Measurements from ENCODE around the gene FLT4. TPM values are rescaled to one million over a fixed set of nuclear protein-coding genes. Genes with fewer than 3 reads are reported as not detected.

Gene FLT4
- polyA plus RNA-seq, 4 donors = 25.4 to 32.7 (median 28.9) TPM

DNA sequence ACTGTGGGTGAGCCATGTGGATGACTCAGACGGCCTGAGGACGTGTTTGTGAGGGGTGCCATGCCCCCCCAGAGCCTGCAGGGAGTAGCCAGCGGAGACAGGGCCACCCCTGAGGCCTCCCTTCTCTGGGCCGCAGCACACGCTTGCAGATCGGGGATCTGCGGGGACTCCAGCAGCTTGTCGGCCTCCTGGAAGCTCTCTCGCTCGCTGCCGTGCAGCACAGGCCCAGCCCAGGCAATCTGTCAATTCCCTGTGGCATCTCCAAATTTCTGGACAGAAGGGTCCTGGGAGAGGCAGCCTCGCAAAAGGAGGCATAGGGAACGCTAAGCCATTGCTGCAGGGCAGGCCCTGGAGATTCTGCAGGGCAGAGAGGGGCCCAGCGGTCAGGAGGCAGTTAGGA lies 21.2 kb downstream of the FLT4 start:
- DNase-seq (ENCODE audit: low read depth in 4 of 4, low spot score in 3 of 4) = no peak

DNA sequence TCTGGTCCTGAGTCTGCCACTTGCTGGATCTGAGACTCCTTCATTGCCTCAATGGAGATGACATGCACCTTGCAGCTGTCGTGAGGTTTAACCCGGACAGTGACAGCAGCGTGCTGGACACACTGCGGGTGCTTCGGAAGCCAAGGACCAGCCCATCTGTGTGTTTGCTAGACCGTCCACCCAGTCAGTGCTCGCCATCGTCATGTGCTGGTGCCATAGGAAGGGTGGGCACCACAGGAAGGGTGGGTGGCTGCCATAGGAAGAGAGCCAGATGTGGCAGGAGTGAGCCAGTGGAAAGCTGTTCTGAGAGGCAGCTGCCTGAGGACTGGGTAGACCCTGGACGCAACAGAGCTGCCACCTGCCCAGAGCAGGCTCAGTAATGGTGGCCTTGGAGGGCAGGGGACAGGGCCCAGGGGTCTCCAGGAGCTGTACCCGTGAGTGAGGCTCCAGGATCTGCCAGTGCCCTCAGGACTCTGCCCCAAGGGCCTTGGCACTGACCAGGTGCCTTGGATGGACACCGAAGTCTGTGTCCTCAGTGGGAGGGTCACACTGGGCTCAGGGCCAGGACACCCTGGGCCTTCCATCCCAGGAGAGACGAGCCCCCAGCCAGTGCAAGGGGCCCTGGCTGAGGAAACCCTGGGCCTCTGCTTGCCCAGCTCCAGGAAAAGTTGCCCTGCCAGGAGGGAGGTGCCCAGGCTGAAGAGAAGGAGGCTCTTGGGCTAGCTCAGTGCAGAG lies 21.8 kb downstream of the FLT4 start:
- DNase-seq (ENCODE audit: low read depth in 4 of 4, low spot score in 3 of 4) = no peak

DNA sequence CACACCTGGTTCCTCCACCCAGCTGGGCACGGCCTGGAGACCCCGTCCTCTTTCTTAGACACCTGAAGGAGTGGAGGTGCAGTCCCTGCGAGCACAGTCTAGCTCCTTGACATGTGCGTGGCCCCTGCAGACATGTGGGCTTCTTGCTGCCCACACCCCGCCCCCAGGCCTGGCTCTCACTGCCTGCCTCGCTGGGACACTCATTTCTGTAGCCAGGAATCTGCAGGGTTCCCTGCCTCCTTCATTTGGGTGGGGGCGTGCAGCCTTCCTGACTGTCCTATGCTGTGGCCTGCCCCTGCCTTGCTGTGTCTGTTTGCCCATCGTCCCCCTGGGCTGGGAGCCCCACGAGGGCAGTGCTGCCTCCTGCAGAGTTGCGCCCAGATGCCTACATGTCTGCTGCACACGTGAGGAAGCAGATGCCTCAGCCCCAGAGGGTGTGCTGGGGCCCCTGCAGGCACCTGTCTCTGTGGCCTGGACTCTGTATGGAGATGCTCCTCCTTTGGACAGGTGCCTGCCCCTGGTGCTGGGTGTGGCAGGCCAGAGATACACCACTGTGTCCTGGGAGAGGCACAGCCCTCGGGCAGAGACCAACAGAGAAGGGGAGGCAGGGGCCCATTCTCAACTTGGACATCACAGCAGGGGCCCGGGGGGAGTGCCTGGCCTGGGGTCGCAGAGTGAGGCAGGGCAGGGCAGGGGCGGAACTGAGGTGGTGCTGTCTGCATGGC lies 22.6 kb downstream of the FLT4 start:
- DNase-seq (ENCODE audit: low read depth in 4 of 4, low spot score in 3 of 4) = no peak

DNA sequence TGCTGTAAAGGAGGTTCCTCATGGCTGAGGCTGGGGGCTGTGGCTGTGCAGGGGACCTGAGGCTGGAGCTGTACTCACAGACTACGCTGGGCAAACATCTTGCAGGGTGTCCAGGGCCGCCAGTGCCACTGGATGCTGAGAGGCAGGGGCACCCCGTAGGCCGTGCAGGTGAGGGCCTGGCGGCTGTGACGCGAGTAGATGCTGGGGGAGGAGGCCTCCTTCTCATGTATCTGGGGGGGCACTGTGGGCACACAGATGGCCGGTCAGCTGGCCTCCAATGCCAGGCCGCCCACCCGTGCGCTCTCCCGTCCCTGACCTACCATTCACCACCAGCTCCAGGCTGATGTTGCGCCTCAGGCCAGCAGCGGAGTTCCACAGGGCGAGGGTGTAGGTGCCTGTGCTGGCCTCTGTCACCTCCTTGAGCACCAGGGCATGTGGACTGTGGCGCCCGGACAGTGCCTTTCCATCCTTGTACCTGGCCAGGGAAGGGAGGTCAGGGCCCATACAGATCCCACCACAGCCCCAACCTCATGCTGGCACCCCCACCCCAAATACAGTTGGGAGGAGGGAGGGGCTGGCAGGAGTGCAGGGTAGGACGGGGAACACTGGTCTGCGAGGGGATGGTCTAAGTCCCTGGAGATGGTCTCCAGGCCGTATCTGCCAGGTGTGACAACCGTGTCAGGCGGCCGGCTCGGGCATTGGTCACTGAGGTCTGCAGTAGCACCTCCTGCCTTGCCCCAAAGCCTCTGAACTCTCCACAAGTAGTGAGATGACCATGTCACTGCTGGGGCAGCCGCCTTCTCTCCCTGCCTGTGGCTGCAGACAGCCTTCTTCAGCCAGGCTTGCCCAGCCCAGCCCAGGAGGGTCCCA lies 23.4 kb downstream of the FLT4 start:
- no peak for DNase-seq (ENCODE audit: low read depth in 4 of 4, low spot score in 3 of 4)

DNA sequence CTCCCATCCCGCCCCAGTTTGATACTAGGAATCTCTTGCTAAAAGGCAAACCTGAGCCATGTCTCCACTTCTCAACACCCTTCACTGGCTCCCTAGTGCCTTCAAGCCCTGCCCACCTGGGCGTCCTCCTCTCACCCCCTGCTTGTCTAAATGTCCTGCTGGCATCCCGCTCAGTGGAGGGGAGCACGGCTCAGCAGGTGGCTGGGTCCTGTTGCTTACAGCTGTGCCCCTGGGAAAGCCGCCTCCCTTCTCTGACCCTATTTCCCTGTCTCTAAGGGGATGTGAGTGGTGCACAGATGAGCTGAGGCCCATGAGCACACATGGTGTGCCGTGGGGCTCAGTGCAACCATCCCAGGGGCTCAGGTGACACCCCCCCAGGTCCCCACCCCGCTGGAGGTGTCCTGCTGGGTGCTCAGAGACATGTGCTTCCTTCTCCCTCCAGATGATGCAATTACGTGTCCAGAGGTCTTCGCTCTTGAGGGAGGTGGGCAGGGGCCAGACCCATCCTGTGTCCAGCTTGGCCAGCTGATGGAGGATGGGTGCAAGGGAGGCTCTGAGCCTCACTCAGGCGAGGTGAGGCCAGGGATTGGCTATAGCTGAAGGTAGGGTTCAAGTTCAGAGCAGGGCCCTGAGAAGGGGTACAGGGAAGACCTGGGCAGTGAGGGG lies 24.1 kb downstream of the FLT4 start:
- no peak for DNase-seq (ENCODE audit: low read depth in 4 of 4, low spot score in 3 of 4)

DNA sequence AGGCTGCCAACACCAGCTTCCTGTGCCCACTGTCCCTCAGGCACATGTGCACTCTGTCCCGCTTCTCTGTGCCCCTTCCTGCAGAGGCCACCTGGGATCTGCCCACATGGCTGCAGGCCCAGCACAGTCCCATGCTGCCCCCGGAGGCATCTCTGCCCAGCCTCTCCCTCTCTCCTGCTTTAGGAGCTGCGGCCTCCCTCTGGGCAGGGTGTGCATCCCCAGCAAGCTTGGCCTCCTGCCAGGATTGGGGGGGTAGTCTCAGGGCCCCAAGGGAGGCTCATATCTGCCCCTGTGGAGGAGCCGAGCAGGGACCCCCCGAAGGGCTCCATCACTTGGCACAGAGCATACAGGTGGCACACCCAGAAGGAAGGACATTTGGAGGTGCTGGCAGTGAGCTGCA lies 24.8 kb downstream of the FLT4 start:
- no peak for DNase-seq (ENCODE audit: low read depth in 4 of 4, low spot score in 3 of 4)

DNA sequence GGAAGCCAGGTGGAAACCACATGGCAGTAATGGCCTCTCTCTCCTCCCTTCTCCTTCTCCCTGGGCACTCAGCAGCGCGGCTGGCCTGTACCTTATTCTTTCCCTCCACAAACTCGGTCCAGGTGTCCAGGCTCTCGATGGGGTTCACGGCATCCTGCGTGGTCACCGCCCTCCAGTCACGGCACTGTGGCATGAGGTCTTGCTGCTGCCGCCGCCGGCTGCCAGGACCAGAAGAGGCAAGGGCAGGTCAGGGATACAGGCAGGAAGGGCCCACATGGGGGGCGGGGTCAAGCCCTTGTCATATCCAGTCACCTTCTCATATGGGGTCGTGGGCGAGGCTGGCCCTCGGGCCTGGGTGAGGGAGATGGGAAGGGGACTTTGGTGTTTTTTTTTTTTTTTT lies 25.6 kb downstream of the FLT4 start:
- no peak for DNase-seq (ENCODE audit: low read depth in 4 of 4, low spot score in 3 of 4)

DNA sequence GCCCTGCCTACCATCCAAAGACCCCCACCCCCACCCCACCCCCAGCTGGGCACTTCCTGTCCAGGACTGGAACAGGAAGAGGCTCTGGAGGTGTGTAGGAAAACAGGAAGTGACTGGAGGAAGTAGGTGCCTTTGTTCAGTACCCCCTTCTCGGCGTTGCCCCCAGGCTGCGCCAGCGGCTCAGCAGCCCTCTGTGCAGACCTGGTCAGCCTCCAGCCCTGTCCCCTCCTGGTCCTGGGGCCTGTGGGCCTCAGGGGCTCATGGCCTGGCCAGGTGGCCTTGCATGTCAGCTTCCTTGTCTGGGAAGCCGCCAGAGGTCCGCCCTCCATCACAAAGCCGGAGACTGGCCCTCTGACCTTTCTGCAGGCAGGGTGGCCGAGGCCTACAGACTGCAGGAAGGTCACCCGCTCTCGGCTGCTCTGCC lies 26.0 kb downstream of the FLT4 start:
- no peak for DNase-seq (ENCODE audit: low read depth in 4 of 4, low spot score in 3 of 4)

DNA sequence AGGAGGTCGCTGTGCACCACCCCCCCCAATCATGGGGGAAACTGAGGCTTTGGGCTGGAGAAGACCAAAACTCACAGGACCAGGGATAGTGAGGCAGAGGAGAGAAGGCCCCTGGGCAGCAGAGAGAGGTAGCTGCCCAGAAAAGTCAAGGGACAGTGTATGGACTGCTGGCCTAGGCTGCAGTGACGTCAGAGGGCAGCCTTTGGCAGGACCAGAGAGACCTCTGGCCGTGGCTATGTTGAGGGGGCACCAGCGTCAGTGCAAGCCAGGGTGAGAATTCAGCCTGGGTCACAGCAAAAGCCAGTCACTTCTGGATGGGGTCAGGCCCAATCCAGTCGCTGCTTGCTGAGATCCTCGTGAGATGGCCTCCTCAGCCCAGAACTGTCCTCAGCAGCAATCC lies 26.5 kb downstream of the FLT4 start:
- no peak for DNase-seq (ENCODE audit: low read depth in 4 of 4, low spot score in 3 of 4)

DNA sequence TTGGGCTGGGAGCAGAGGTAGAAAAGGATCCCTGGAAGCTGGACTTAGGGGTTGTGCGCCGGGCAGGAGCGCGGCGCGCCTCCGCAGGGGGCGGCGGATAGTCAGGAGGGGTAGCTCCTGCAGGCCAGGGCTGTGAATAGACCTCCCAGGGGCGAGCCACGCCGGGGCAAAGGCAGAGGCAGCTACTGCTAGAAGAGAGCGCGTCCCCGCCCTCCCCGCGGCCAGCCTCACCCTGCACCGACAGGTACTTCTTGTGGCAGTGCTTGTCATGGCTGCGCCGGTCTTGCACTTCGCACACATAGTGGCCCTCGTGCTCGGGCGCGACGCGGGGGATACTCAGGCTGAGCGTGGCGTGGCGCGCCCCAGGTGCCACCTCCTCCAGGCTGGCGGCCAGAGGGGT lies 28.1 kb downstream of the FLT4 start:
- no peak for DNase-seq (ENCODE audit: low read depth in 4 of 4, low spot score in 3 of 4)

DNA sequence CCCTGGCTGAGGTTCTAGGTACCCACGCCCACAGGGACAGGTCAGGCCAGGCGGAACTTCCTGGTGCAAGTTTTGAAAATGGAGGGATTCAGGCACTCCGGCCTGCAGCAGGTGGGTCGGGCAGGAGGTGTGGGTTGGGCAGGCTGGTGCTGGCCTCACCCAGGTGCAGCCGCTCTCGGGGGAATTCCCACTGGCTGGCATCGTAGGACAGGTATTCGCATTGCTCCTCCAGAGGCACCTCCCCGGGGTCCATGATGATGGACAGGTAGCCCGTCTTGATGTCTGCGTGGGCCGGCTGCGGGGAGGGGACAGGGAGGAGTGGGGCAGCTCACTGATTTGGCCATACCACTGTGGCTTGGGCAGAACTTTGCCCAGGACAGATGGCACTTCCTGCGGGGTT lies 29.4 kb downstream of the FLT4 start:
- no peak for DNase-seq (ENCODE audit: low read depth in 4 of 4, low spot score in 3 of 4)

DNA sequence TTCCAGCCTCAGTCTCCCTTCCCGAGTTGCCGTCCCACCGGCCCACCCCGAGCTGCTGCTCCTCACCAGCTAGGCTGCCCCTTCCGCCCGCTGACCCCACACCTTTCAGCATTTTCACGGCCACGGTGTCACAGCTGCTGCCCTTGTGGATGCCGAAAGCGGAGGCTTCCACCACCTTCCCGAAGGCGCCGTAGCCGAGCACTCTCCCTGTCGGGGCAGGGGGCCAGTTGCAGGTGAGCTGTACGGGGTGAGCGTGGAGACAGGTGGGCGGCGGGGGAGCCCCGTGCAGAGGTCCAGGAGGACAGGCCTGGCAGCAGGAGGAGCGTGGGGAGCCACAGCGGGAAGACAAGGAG lies 29.9 kb downstream of the FLT4 start:
- DNase-seq (ENCODE audit: low read depth in 4 of 4, low spot score in 3 of 4) = no peak

DNA sequence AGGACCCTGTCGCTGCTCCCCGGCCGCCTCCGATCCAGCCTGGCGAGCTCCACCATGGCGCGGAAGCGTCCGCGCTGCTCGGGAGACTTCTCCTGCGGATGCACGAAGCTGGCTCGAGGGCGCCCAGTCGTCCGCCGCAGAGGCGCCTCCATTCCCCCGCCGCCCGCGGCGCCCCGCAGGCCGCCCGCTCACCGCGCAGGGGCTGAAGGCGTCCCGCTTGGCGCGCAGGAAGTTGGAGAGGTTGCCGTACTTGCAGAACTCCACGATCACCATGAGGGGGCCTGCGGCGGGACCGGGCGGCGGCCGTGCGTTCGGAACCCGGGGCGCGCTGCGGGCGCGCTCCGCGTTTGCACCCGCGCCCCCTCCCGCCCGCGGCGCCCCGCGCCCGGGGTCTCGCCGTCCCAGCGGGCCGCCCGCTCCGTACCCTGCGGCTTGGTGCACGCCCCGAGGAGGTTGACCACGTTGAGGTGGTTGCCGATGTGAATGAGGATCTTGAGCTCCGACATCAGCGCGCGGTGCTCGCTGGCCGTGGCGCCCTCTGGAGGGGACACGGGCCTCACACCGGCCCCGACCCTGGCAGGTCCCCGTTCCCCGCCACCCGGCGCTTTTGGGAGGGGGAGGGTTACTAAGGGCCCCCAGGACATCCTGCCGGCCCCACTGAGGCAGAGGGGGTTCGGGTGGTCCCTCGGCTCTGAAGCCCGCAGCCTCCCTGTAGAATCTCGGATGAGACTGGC lies 30.4 kb downstream of the FLT4 start:
- peak in 2 of 4 donors; percentile 32 to 36 for DNase-seq (ENCODE audit: low read depth in 4 of 4, low spot score in 3 of 4)

DNA sequence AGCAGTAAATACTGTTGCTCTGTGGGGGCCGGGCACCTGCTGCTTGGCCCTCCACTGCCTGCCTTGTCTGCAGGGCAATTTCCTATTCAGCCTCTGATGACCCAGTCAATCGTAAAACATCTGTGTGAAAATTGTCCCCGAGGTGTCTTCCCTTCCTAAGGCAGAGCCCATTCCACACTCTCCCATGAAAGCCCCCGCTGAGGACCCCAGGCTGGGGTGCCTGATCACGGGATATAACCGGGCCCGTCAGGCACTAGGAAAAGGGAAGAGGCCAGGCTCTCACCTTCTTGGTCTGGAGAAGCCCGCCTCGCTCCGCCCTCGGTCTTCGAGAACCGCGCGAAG lies 30.9 kb downstream of the FLT4 start:
- DNase-seq (ENCODE audit: low read depth in 4 of 4, low spot score in 3 of 4) = no peak

DNA sequence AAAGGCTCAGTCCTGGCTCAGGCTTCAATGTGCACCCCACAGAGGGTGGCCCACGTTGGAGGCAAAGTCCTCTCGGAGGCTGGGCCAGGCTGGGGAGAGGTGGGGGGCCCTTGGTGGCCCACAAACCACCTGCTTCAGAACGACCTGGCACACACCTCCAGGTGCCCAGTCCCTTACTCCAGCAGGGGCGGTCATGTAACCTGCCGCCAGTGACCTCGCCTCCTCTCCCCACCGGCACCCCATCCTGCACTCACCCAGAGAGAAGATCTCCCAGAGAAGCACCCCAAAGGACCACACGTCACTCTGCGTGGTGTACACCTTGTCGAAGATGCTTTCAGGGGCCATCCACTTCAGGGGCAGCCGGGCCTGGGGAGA lies 35.6 kb downstream of the FLT4 start:
- no peak for DNase-seq (ENCODE audit: low read depth in 4 of 4, low spot score in 3 of 4)

DNA sequence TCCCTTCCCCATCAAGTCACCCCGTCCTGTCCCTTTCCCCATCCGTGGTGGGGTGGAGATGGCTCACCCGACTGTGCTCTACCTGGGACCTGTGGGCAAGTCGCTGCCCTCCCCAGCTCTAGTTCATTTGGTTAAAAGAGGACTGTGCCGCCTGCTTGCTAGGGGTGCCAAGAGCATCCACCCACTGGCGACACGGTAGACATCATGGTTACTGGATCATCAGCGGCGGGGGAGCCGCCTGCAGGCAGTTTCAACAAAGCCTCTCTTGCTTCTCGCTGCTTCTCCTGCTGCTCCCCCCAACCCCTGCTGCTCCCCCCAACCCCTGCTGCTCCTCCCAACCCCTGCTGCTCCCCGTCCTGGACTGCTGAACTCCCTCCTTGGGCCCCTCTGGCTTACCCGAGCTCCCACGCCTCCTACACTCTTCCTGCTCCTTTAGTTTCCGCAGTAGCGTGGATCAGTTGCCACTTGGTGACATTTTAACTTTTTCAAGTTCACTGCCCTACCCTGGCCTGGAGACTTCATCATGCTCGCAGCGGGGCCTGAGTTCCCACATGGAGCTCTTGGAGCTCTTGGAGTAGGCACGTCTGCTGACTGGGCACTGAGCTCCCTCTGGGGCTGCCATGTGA lies 36.1 kb downstream of the FLT4 start:
- peak in 1 of 4 donors; percentile 49 for DNase-seq (ENCODE audit: low read depth in 4 of 4, low spot score in 3 of 4)

DNA sequence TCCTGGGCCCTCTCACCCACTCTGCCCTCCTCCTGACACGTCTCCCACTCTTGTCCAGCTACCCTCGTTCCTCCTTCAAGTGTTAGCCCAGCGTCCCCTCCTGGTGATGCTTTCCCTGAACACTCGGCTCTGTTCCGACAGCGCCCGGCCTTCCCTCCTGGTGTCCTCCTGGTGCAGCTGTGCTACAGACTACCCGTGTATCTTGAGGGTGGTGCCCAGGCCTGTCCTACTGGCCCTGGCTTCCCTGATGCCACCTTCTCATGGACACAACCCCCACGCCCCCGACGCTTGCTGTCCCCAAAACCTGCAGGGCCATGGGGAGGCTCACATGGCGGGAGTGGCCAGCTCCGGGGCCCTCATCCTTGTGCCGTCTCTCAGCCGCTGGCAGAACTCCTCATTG lies 36.7 kb downstream of the FLT4 start:
- no peak for DNase-seq (ENCODE audit: low read depth in 4 of 4, low spot score in 3 of 4)

DNA sequence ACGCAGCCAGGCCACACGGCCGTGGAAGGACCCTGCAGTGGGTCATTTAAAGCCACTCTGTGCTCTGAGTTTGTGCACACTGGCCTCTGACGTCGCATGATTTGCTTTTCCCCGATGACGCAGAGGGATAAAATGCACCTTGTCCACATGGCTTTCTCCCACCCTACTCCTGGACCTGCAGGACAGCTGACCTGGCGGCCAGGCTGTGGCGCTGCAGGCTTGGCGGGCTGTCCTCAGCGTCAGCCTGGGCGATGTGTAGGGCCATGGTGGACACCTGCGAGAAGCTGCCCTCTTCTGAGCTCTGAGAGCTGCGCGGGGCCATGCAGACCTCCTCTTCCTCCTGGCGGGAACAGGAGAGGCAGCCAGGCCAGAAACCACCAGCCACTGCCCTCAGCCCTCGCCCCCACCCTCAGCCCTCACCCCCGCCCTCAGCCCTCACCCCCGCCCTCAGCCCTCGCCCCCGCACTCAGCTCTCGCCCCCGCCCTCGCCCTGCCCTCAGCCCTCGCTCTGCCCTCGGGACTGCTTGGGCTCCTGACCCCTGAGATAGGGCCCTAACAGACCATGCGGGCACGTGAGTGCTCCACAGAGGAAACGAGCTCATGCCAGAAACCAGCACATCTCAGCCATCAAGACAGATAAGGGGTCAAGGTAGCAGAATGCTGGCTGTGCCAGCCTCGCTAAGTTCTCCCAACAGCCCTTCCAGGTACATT lies 38.1 kb downstream of the FLT4 start:
- no peak for DNase-seq (ENCODE audit: low read depth in 4 of 4, low spot score in 3 of 4)

DNA sequence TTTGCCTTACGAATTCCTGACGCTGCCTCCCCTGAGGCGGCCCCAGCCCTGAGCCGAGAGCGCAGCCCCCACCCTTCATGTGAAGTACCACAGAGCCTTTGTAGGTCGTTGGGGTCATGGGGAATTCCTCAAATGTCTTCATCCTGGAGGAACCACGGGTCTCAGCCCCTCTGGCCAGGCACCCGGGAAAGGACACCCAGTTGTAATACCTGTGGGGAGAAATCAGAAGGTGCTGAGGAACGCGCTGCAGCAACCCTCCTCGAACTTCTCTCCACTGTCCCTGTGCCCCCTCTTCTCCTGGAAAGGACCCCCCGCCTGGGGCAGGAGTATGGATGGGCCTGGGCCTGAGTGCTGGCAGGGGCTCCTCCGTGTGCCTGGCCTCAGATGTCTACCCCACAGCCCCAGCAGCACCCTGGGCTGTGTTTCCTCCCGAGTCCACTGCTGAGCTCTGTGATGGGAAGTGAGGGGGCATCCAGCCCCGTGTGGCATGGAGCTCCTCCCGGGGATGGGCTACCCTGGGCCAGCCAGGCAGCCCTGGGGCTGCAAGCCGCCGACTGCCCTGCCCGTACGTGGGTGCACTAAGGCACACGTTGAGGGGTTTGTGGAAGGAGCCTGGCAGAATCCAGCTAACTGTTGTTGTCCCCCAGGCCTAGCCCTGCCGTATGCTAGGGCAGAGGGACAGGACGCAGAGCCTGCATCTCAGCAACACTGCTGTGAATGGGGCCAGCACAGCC lies 39.4 kb downstream of the FLT4 start:
- no peak for DNase-seq (ENCODE audit: low read depth in 4 of 4, low spot score in 3 of 4)
